Measurements from ENCODE around the gene BRMS1L. TPM values are rescaled to one million over a fixed set of nuclear protein-coding genes. Genes with fewer than 3 reads are reported as not detected.

The BRMS1L gene
- total and polyA plus RNA-seq, 10 of the 15 experiments (the other 5 are each of a cell fraction or from before 2014, with no cell fraction given), result 5.3 to 26.7 (median 8.3) TPM

- TF ChIP-seq CUX1 (IDR thresholded peaks at IDR 0.05; ENCODE audit: insufficient replicate concordance, low read depth, low read length) (no peak), IRF4 (IDR thresholded peaks at IDR 0.05; ENCODE audit: low read depth, low read length) (no peak), ZNF274 (IDR thresholded peaks at IDR 0.05; ENCODE audit: insufficient read depth, insufficient read length) (no peak), USF2 (IDR thresholded peaks at IDR 0.05; ENCODE audit: borderline replicate concordance, low read depth, low read length) (no peak), PAX8 (IDR thresholded peaks at IDR 0.05) (no peak)
Measured at GRCh38 chr14:35849122-35849521, 23.0 kb downstream of the BRMS1L start (continued).

GRCh38 chr14:35851823-35852222, 25.7 kb downstream of the BRMS1L start:
- Histone ChIP-seq H3K4me1 (ENCODE audit: control insufficient read depth, insufficient read depth, low read length) (peaks cover 22% of the 10 kb centered on the region), H3K9me3 (replicated peaks; ENCODE audit: control insufficient read depth, insufficient read depth, low read length) (no peaks in the 10 kb centered on the region; the same call in 1 of the 3 replicates), H2AFZ (ENCODE audit: control insufficient read depth, low read depth, low read length) (no peak overlapping the region), H3K79me2 (ENCODE audit: control insufficient read depth, insufficient read depth, low read length) (no peaks in the 10 kb centered on the region), H3K4me2 (ENCODE audit: control insufficient read depth, insufficient read depth) (no peak overlapping the region), H3K27ac (ENCODE audit: control insufficient read depth, insufficient read depth) (no peak overlapping the region), H4K20me1 (ENCODE audit: control insufficient read depth, insufficient read depth) (no peaks in the 10 kb centered on the region), H3K36me3 (ENCODE audit: control insufficient read depth in 2 of 2, insufficient read depth in 2 of 2, low read length in 1 of 2) (no peaks in the 10 kb centered on the region; a peak in 1 of 4 replicates), H3K4me3 (no peak overlapping the region), H3K9ac (ENCODE audit: control insufficient read depth, insufficient read depth, low read length) (no peak overlapping the region), H3K27me3 (replicated peaks in 1 of 2; ENCODE audit: control insufficient read depth in 2 of 2, insufficient read depth in 2 of 2, low read length in 1 of 2) (no peaks in the 10 kb centered on the region)
- 87% methylated on average over 3 of the region's 3 CpGs for WGBS (ENCODE audit: insufficient coverage, insufficient replicate concordance, low lambda C conversion rate, missing lambda C conversion rate)
- ChIA-PET CTCF (no interaction called here), SMC1A (ENCODE audit: uncharacterized antibody, unreplicated experiment) (interaction anchor here (0.7 to 1.8 kb wide), 3 partner anchors 9 to 237 kb away, joined by 3 to 5 read pairs (median 4); no protein-coding TSS in a partner anchor), POLR2A (no interaction called here), RAD21 (ENCODE audit: unreplicated experiment) (no interaction called here)
- ATAC-seq (no peak), DNase-seq (ENCODE audit: low read depth, low spot score) (no peak), FAIRE-seq (no peak)
- BruUV-seq (replicated peaks), result no TSS peak
- intact Hi-C loops (cut with micrococcal nuclease; ENCODE audit: unreplicated experiment), result no loop called here
- in situ Hi-C loops (cut with MboI), result no loop called here
- TF ChIP-seq MLLT1 (IDR thresholded peaks at IDR 0.05), result no peak
- TF ChIP-seq CTCF (IDR thresholded peaks at IDR 0.05 in 2 of 3, conservative IDR thresholded peaks at IDR 0.05 in 1 of 3; ENCODE audit: control insufficient read depth in 2 of 3, extremely low read depth in 1 of 3, insufficient read depth in 1 of 3, low read depth in 3 of 3, low read length in 3 of 3), result no peak
- TF ChIP-seq FOS (IDR thresholded peaks at IDR 0.05; ENCODE audit: borderline replicate concordance, extremely low read depth, insufficient read length), result no peak
- TF ChIP-seq NFXL1 (IDR thresholded peaks at IDR 0.05; ENCODE audit: borderline replicate concordance), result no peak
- no peak for TF ChIP-seq MXI1 (IDR thresholded peaks at IDR 0.05; ENCODE audit: low read depth, low read length)
- no peak for TF ChIP-seq SIN3A (IDR thresholded peaks at IDR 0.05; ENCODE audit: low read depth, low read length)
- no peak for TF ChIP-seq CHD1 (IDR thresholded peaks at IDR 0.05; ENCODE audit: low read depth, low read length)
